ENCODE data around the gene FOXI1. TPM values are rescaled to one million over a fixed set of nuclear protein-coding genes. Genes with fewer than 3 reads are reported as not detected.

The FOXI1 gene
- total RNA-seq, 1 experiment from 2014 or later = 0.44 TPM

DNA sequence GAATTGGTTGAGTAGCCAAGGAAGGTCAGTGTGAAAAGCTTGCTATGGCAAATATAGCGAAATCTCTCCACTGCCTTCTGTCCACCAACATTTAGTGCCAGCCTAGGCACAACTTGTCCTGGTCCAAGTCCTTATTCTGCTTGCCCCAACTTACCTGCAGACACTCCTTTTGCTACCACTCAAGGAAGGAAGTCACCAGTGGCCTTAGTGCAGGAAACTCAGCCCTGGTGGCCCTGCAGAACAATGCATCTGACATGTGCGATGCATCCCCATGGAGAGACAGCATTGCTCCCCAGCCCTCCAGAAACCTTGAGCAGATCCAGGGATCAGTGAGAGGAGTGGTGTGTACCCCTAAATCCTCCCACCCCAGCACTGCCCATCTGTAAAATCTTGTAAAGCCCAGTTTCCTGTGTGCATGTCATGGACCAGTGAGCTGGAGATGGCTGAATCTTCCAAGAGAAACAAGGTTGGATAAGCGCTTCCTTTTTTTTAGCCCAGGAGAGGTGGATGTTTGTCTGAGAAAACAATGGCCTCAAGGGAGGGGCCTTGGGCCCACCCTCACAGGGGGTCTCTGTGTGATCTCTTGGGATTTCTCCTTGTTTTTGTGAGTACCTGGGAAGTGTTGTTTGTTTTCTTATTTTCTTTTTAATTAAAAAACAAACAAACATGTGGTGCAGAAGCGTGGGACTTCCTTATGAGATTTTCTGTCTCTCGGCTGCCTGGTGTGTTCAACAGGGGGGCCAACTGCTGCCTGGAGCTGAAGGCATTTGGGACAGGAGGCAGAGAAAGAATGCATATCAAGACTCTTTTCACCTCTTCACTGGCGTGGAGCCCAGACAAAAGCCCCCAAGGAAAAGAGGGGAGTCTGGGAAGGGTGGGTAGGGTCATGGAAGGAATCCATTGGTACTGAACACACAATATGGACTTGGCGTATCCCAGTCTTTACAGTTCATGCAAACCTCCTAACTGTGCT lies 3.6 kb downstream of the FOXI1 start:
- H3K27me3 ChIP-seq (ENCODE audit: control insufficient read depth, insufficient read depth, low read length) = no peaks in the 10 kb centered on the region
- H3K27ac ChIP-seq (ENCODE audit: low read length) = peak overlapping the region; percentile 80
- TF ChIP-seq CTCF (IDR thresholded peaks at IDR 0.05) (no peak), POLR2AphosphoS5 (IDR thresholded peaks at IDR 0.05; ENCODE audit: low read depth, low read length) (no peak), TCF7L2 (IDR thresholded peaks at IDR 0.05; ENCODE audit: low read depth, low read length) (no peak)
- in situ Hi-C loops (cut with HindIII; ENCODE audit: low pct_unique_long_range_greater_than_20kb, low sequenced_read_pairs) = no loop called here
- no peaks in the 10 kb centered on the region for H3K36me3 ChIP-seq (ENCODE audit: control insufficient read depth, insufficient read depth, low read length)
- no peaks in the 10 kb centered on the region for H3K9me3 ChIP-seq (ENCODE audit: control insufficient read depth, insufficient read depth, low read depth, low read length)
- peaks cover 40% of the 10 kb centered on the region for H3K4me1 ChIP-seq (ENCODE audit: control insufficient read depth, insufficient read depth, low read length)
- no peak overlapping the region for H3K4me3 ChIP-seq (ENCODE audit: low read depth in 2 of 2, low read length in 2 of 2)
- ATAC-seq (peak; percentile 28; the same call in 1 of the 2 replicates), DNase-seq (ENCODE audit: low read depth, low spot score) (no peak)
- ChIA-PET POLR2A (no interaction called here), CTCF (no interaction called here)
- no TSS peak for BruUV-seq (replicated peaks)
- intact Hi-C loops (cut with micrococcal nuclease; ENCODE audit: unreplicated experiment) = loop anchor here (5.0 kb wide), 1 partner anchor 63 kb away; no protein-coding TSS in a partner anchor

GRCh38 chr5:170110403-170111087 lies 4.8 kb downstream of the FOXI1 start:
- TF ChIP-seq TCF7L2 (IDR thresholded peaks at IDR 0.05; ENCODE audit: low read depth, low read length) (no peak), SIN3A (IDR thresholded peaks at IDR 0.05; ENCODE audit: borderline replicate concordance, insufficient read depth, low read depth, low read length) (no peak), REST (IDR thresholded peaks at IDR 0.05; ENCODE audit: insufficient read depth in 1 of 2, low read depth in 2 of 2, low read length in 1 of 2) (no peak), CTCF (IDR thresholded peaks at IDR 0.05) (no peak), POLR2AphosphoS5 (IDR thresholded peaks at IDR 0.05; ENCODE audit: low read depth, low read length) (no peak)
- no peak for ATAC-seq
- H3K27me3 ChIP-seq (ENCODE audit: control insufficient read depth, insufficient read depth, low read length) = no peaks in the 10 kb centered on the region
- in situ Hi-C loops (cut with HindIII; ENCODE audit: low pct_unique_long_range_greater_than_20kb, low sequenced_read_pairs) = no loop called here
- DNase-seq (ENCODE audit: low read depth, low spot score) = no peak
- H3K4me1 ChIP-seq (ENCODE audit: control insufficient read depth, insufficient read depth, low read length) = peaks cover 34% of the 10 kb centered on the region
- CTCF ChIA-PET = no interaction called here
- peak overlapping the region; percentile 80 for H3K27ac ChIP-seq (ENCODE audit: low read length)
- intact Hi-C loops (cut with micrococcal nuclease; ENCODE audit: unreplicated experiment) = loop anchor here (5.0 kb wide), 1 partner anchor 62 kb away; no protein-coding TSS in a partner anchor
- H3K36me3 ChIP-seq (ENCODE audit: control insufficient read depth, insufficient read depth, low read length) = no peaks in the 10 kb centered on the region
- POLR2A ChIA-PET = no interaction called here
- no peak overlapping the region for H3K4me3 ChIP-seq (ENCODE audit: low read depth in 2 of 2, low read length in 2 of 2)
- no TSS peak for BruUV-seq (replicated peaks)
- H3K9me3 ChIP-seq (ENCODE audit: control insufficient read depth, insufficient read depth, low read depth, low read length) = no peaks in the 10 kb centered on the region

Data from Panc1 (cell line).